Adipose tissue (tissue), 3 donors: Measurements from ENCODE around the gene DYNLT1. TPM values are rescaled to one million over a fixed set of nuclear protein-coding genes. Genes with fewer than 3 reads are reported as not detected.

Source experiments
- polyA plus RNA-seq, 3 donors: library from polyadenylated mRNA; stranded (reverse); fragments of 200-250 nt; gene quantifications; one replicate each; pipeline ENCODE4 v1.2.3, GENCODE V29; 2013
- donor health status: healthy with polysubstance abuse.
- donor health status: Bipolar disorder and iron deficiency.
- donor health status: healthy.

The DYNLT1 gene
- polyA plus RNA-seq, 3 donors = 66.3 to 155 (median 120) TPM

Other genes with a start within 250 kb of the DYNLT1 start
- 10 to 100 TPM; 11.0 to 18.0 (median 11.0) TPM for gene TMEM181, start 84.7 kb downstream of the DYNLT1 start, polyA plus RNA-seq
- 1 to 10 TPM; 1.1 to 3.9 (median 3.7) TPM for gene SYTL3, start 5.3 kb upstream of the DYNLT1 start, polyA plus RNA-seq
- 10 to 100 TPM; 37.6 to 63.1 (median 54.9) TPM for gene EZR, start 174.6 kb upstream of the DYNLT1 start, polyA plus RNA-seq